GM19351 (cell line): ENCODE data around the gene TAF11L7.
"Not testable (repeated sequence)": the region's sequence is repeated elsewhere in the genome, so short reads cannot be mapped to it uniquely, and the experiment has no call there.

Source experiments
- ATAC-seq: cut with Tn5 transposase; IDR thresholded peaks from one replicate; pipeline ENCODE4 v1.9.1; 2021; ENCODE audit warnings: mild to moderate bottlenecking, moderate library complexity; ENCODE audit not compliant: unreplicated experiment

TAF11L7 gene

GRCh38 chr5:17585658-17586057 lies at the start of gene TAF11L7:
Gene TAF11L7 (minus strand): TSS chr5:17585758.
- ATAC-seq: not testable (repeated sequence)

- ATAC-seq: no peak
These were observed 48.6 kb upstream of the TAF11L7 start, which contains the start of gene TAF11L14 for GRCh38 chr5:17634160-17634559. Gene TAF11L14 (plus strand): TSS chr5:17634460.

GRCh38 chr5:17631788-17632187 lies 46.2 kb upstream of the TAF11L7 start, which contains the start of gene TAF11L13:
Gene TAF11L13 (plus strand): TSS chr5:17632088.
- ATAC-seq: not testable (repeated sequence)

- ATAC-seq: no peak
These were observed 40.1 kb upstream of the TAF11L7 start for GRCh38 chr5:17625686-17626085.

GRCh38 chr5:17620627-17621026 lies 35.1 kb upstream of the TAF11L7 start:
- no peak for ATAC-seq

- no peak for ATAC-seq
These were observed 33.8 kb upstream of the TAF11L7 start for GRCh38 chr5:17619354-17619753.

- ATAC-seq: no peak
These were observed 29.5 kb upstream of the TAF11L7 start for GRCh38 chr5:17614872-17615605.

GRCh38 chr5:17610092-17610491 lies 24.5 kb upstream of the TAF11L7 start, which contains the start of gene TAF11L12:
Gene TAF11L12 (plus strand): TSS chr5:17610392.
- ATAC-seq: not testable (repeated sequence)

- not testable (repeated sequence) for ATAC-seq
These were observed 21.9 kb upstream of the TAF11L7 start for GRCh38 chr5:17607461-17607860.

- no peak for ATAC-seq
These were observed 19.4 kb upstream of the TAF11L7 start for GRCh38 chr5:17604951-17605350.

GRCh38 chr5:17603880-17604279 lies 18.3 kb upstream of the TAF11L7 start, which contains the start of gene TAF11L11:
Gene TAF11L11 (plus strand): TSS chr5:17604183.
- not testable (repeated sequence) for ATAC-seq

GRCh38 chr5:17597728-17598127 lies 12.2 kb upstream of the TAF11L7 start, which contains the start of gene TAF11L10:
Gene TAF11L10 (minus strand): TSS chr5:17597828.
- not testable (repeated sequence) for ATAC-seq

- ATAC-seq: not testable (repeated sequence)
These were observed 8.7 kb upstream of the TAF11L7 start, which contains the start of gene TAF11L9 for GRCh38 chr5:17594255-17594654. Gene TAF11L9 (minus strand): TSS chr5:17594394.

- ATAC-seq: not testable (repeated sequence)
These were observed 5.3 kb upstream of the TAF11L7 start, which contains the start of gene TAF11L8 for GRCh38 chr5:17590860-17591259. Gene TAF11L8 (minus strand): TSS chr5:17590960.
